Right lobe of liver (tissue), 6 donors: ENCODE results near the gene PTH1R. TPM values are rescaled to one million over a fixed set of nuclear protein-coding genes. Genes with fewer than 3 reads are reported as not detected.

ENCODE experiments used
- ATAC-seq, 4 donors: fragments of 200-7000 bp; cut with Tn5 transposase; one replicate each; pipeline ENCODE4 v1.9.1; 2020; ENCODE audit warnings: mild to moderate bottlenecking in 4 of 4, moderate library complexity in 4 of 4
- DNase-seq, 3 donors: peaks; one replicate each; pipeline ENCODE4 v3.0.0-alpha.2; 2020
- H3K27ac ChIP-seq, 3 donors: fragments of 200-600 bp; one replicate each; pipeline ENCODE4 v1.8.0; 2022
- H3K27me3 ChIP-seq, 2 donors: fragments of 200-600 bp; one replicate each; pipeline ENCODE4 v1.8.0; 2022
- H3K36me3 ChIP-seq, 4 donors: fragments of 200-600 bp; sonication (generic) in 1 of 4; one replicate each; pipeline versions ENCODE4 v1.5.1 to v1.8.0; 2017 to 2022; ENCODE audit warnings: control low read depth in 1 of 4
- H3K4me1 ChIP-seq, 4 donors: fragments of 200-600 bp; sonication (generic) in 1 of 4; one replicate each; pipeline versions ENCODE4 v1.5.1 to v1.8.0; 2017 to 2022; ENCODE audit warnings: control low read depth in 1 of 4
- H3K4me3 ChIP-seq, 3 donors: fragments of 200-600 bp; one replicate each; pipeline ENCODE4 v1.8.0; 2022
- H3K9me3 ChIP-seq, 4 donors: fragments of 200-600 bp; sonication (generic) in 1 of 4; one replicate each; pipeline versions ENCODE4 v1.5.1 to v1.8.0; 2017 to 2022; ENCODE audit warnings: control low read depth in 1 of 4
- CTCF ChIP-seq, 4 donors: fragments of 200-600 bp in 3 of 4; fragments of 450-650 bp in 1 of 4; IDR thresholded peaks; one replicate each; pipeline versions ENCODE4 v1.5.1 to v1.8.0; 2016 to 2022; ENCODE audit warnings: antibody characterized with exemption in 4 of 4, mild to moderate bottlenecking in 2 of 4
- POLR2A ChIP-seq: fragments of 450-650 bp; IDR thresholded peaks from one replicate; pipeline ENCODE4 v1.6.1; 2017; ENCODE audit warnings: antibody characterized with exemption, mild to moderate bottlenecking
- WGBS: methylation state at CpG from one replicate; pipeline ENCODE4 v1.1.6; 2018; ENCODE audit warnings: low coverage, low lambda C conversion rate; ENCODE audit not compliant: insufficient coverage; ENCODE audit errors: missing lambda C conversion rate; 5-methylcytosine and 5-hydroxymethylcytosine counted together
- intact Hi-C, 2 donors: fragments of 100-400 bp; cut with DNase I; formaldehyde crosslinking; loops; one replicate each; pipeline versions ENCODE4 v1.11.2 to v1.14.1; 2022
- total RNA-seq, 6 experiments: library from RNA; depleted of rRNA in 2 of 6; stranded (reverse); fragments of >200 nt in 2 of 6; fragmentation: NEBNext Ultra II Directional in 3 of 6; extraction: Animal tissue kit (Norgen Biotek cat#: 25700) in 3 of 6; gene quantifications; one replicate each; pipeline versions ENCODE4 v1.1.0 to v1.2.4, GENCODE V29; 2016 to 2023
- donor health status: DM: no; HTN: yes; CAD: no.
- donor health status: DM: no; HTN: no; CAD: no.
- donor health status: DM: no; HTN: no; CAD: no.
- donor health status: DM: no; HTN: yes; CAD: no.
- donor health status: DM: no; HTN: yes; CAD: no.

PTH1R gene
- total RNA-seq, 6 experiments from 2014 or later: 6.1 to 32.5 (median 16.0) TPM

GRCh38 chr3:46867550-46867898, 10.0 kb upstream of the PTH1R start:
- ATAC-seq: peak; percentile 89 to 92 (median 91)
- 45% methylated on average over 2 of the region's 15 CpGs for WGBS
- peak; percentile 86 to 92 (median 89) for DNase-seq
- Histone ChIP-seq H3K27me3 (no peaks in the 10 kb centered on the region), H3K27ac (peak overlapping the region; percentile 22 to 58 (median 24)), H3K4me1 (peaks cover 0 to 29% (median 17%) of the 10 kb centered on the region in 4 donors), H3K9me3 (no peaks in the 10 kb centered on the region), H3K36me3 (no peaks in the 10 kb centered on the region), H3K4me3 (no peak overlapping the region)
- TF ChIP-seq CTCF (IDR thresholded peaks at IDR 0.05): no peak
- TF ChIP-seq POLR2A: peak; percentile 21
- intact Hi-C loops: no loop called here

DNA sequence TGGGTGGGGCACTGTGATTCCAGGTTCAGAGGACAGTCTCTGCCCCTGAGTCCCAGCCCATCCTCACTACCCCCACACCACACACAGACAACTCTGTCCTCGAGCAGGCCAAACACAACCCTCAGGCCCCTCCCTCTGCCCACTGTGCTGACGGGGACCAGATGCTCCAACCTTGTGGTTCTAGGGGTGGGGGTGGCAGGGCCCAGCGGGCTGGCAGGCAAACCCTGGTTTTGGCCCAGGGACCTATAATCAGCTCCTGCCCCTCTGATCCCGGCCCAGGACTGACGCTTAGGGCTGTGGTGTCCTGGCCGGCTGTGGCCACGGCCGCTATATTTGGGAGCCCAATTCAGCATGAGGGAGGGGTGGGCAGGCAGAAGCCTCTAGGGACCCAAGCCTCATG, 9.2 kb upstream of the PTH1R start:
- peak overlapping the region; percentile 22 to 58 (median 24) for H3K27ac ChIP-seq
- WGBS: no CpG with 5 or more reads among the region's 8 CpGs
- peaks cover 0 to 29% (median 17%) of the 10 kb centered on the region in 4 donors for H3K4me1 ChIP-seq
- peak in 1 of 4 donors; percentile 8 for ATAC-seq
- no peak for TF ChIP-seq POLR2A
- TF ChIP-seq CTCF (IDR thresholded peaks at IDR 0.05): no peak
- no peaks in the 10 kb centered on the region for H3K9me3 ChIP-seq
- no peak for DNase-seq
- H3K36me3 ChIP-seq: no peaks in the 10 kb centered on the region
- H3K4me3 ChIP-seq: no peak overlapping the region
- no peaks in the 10 kb centered on the region for H3K27me3 ChIP-seq
- intact Hi-C loops: no loop called here

DNA sequence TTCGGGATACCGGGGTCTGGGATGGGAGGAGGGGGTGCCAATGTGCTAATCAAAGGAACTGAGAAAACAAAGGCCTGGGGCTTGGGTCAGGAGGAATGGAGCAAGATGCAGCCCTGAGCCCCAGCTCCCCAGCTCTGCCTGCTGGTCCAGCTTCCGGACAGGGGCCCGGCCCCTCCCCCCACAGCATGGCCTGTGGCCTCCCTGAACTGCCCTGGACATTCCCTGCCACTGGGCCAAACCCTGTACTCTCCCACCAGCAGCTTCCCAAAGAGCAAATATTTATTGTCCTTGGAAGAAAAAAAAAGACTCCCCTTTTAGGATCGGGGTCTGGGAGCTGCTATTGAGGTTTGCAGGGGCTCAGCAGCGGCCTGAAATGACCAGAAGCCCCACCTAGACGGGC, 8.6 kb upstream of the PTH1R start:
- Histone ChIP-seq H3K36me3 (no peaks in the 10 kb centered on the region), H3K27me3 (no peaks in the 10 kb centered on the region), H3K9me3 (no peaks in the 10 kb centered on the region), H3K4me1 (peaks cover 0 to 29% (median 17%) of the 10 kb centered on the region in 4 donors), H3K27ac (peak overlapping the region in 1 of 3 donors; percentile 13), H3K4me3 (no peak overlapping the region)
- DNase-seq (peak; percentile 67 to 82 (median 78)), ATAC-seq (peak; percentile 64 to 73 (median 69))
- intact Hi-C loops: no loop called here
- no peak for TF ChIP-seq POLR2A
- no peak for TF ChIP-seq CTCF (IDR thresholded peaks at IDR 0.05)
- WGBS: 80% methylated on average over 2 of the region's 7 CpGs

GRCh38 chr3:46869440-46869839, 8.1 kb upstream of the PTH1R start:
- intact Hi-C loops: no loop called here
- DNase-seq (no peak), ATAC-seq (no peak)
- Histone ChIP-seq H3K4me3 (no peak overlapping the region), H3K36me3 (no peaks in the 10 kb centered on the region), H3K27ac (peak overlapping the region in 1 of 3 donors; percentile 13), H3K9me3 (no peaks in the 10 kb centered on the region), H3K4me1 (peaks cover 0 to 29% (median 17%) of the 10 kb centered on the region in 4 donors), H3K27me3 (no peaks in the 10 kb centered on the region)
- TF ChIP-seq CTCF (IDR thresholded peaks at IDR 0.05): no peak
- TF ChIP-seq POLR2A: no peak
- WGBS: 63% methylated on average over 4 of the region's 10 CpGs

DNA sequence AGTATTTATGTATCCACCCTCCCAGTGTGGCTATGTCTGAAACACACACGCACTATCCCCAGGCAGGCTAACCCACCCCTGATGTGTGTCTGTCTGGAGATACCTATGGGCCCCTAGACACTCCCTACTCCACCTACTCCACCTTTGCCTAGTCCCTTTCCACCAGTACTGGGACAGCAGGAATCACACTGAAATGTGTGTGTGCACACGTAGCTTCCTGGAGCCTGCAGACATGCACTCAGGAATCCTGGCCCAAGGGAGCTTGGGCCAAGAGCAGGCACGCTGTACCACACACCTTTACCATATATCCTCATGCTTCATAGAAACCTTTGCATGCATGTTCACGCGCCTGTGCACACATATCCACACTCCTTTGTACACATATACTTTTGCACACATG, 6.9 kb upstream of the PTH1R start:
- intact Hi-C loops: no loop called here
- Histone ChIP-seq H3K36me3 (no peaks in the 10 kb centered on the region), H3K4me3 (no peak overlapping the region), H3K9me3 (no peaks in the 10 kb centered on the region), H3K4me1 (peaks cover 0 to 29% (median 17%) of the 10 kb centered on the region in 4 donors), H3K27ac (no peak overlapping the region), H3K27me3 (no peaks in the 10 kb centered on the region)
- ATAC-seq (no peak), DNase-seq (no peak)
- TF ChIP-seq POLR2A (no peak), CTCF (IDR thresholded peaks at IDR 0.05) (no peak)
- WGBS: 100% methylated on average over 5 of the region's 5 CpGs
